ENCODE data around the gene ZNF304. TPM values are rescaled to one million over a fixed set of nuclear protein-coding genes. Genes with fewer than 3 reads are reported as not detected.

The ZNF304 gene
- total and polyA plus RNA-seq, 9 of the 15 experiments (the other 6 are each of a cell fraction or from before 2014, with no cell fraction given) = 0.82 to 5.5 (median 3.6) TPM

DNA sequence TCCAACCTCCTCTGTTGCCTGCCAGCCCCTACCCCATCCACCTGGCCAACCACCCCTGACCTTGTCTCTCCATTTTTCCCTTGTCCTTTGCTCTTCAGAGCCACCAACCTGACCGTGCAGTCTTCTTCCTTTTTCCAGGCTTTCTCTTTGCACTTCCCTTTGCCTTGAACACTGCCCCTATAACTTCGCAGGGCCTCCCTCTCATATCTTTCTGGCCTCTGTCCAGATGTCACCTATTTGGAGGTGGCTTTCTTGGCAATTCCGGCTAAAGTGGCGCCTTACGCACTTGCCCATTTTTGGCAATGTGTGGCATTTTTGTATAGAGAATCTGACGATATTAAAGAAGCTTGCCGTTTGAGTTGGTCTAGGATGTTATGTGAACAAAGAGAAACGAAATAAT is 30.0 kb upstream of the ZNF304 start:
- H3K9ac ChIP-seq (ENCODE audit: insufficient read depth in 1 of 2, low read depth in 2 of 2, low read length in 2 of 2) = peak overlapping the region; percentile 79 to 92
- intact Hi-C loops (cut with micrococcal nuclease) (no loop called here), in situ Hi-C loops (cut with MboI) (no loop called here)
- BruUV-seq (replicated peaks) = no TSS peak
- H3K36me3 ChIP-seq (ENCODE audit: control insufficient read depth, insufficient read depth, low read length) = peaks cover 24% of the 10 kb centered on the region; the same call in 2 of the 3 replicates
- WGBS (ENCODE audit: insufficient coverage, low coverage, missing lambda C conversion rate) = 36% methylated on average over 7 of the region's 8 CpGs
- peak overlapping the region; percentile 96 for H3K4me2 ChIP-seq (ENCODE audit: insufficient read depth, low read length)
- peaks cover 9 to 11% of the 10 kb centered on the region in 2 experiments; a peak in 4 of 5 replicates for H3K4me1 ChIP-seq (replicated peaks in 1 of 2; ENCODE audit: control insufficient read depth in 2 of 2, insufficient read depth in 2 of 2, low read length in 2 of 2)
- no peak for FAIRE-seq
- peaks cover 24% of the 10 kb centered on the region for H3K79me2 ChIP-seq (ENCODE audit: control insufficient read depth, insufficient read depth, low read length)
- TF ChIP-seq NFIC (IDR thresholded peaks at IDR 0.05) (peak; percentile 57), EGR1 (conservative IDR thresholded peaks at IDR 0.05) (no peak)
- H3K27me3 ChIP-seq (ENCODE audit: control insufficient read depth in 2 of 2, insufficient read depth in 2 of 2, low read length in 2 of 2) = peaks cover under 1 to 4% of the 10 kb centered on the region in 2 experiments; a peak in 2 of 5 replicates
- H2AFZ ChIP-seq (ENCODE audit: low read depth, low read length) = peak overlapping the region; percentile 83
- ChIA-PET CTCF (ENCODE audit: low intra/inter-chr PET ratio) (no interaction called here), POLR2A (interaction anchor here (0.6 to 1.2 kb wide), 3 partner anchors 11 to 325 kb away, joined by 3 to 4 read pairs (median 3); partner anchors contain the start of gene ZNF264)
- H3K9me1 ChIP-seq (ENCODE audit: control insufficient read depth, insufficient read depth, low read length) = no peaks in the 10 kb centered on the region
- H3K27ac ChIP-seq (ENCODE audit: extremely low read depth, low read depth, low read length) = peak overlapping the region; percentile 86; the same call in 2 of the 3 replicates
- H3K4me3 ChIP-seq = peak overlapping the region; percentile 82
- no peaks in the 10 kb centered on the region for H4K20me1 ChIP-seq (replicated peaks; ENCODE audit: control insufficient read depth, insufficient read depth, low read length)
- peak in 1 of 4 experiments; percentile 17 for DNase-seq (ENCODE audit: extremely low read depth in 1 of 4, low spot score in 3 of 4)
- ATAC-seq = peak; percentile 3; the same call in 2 of the 3 replicates
- H3K9me3 ChIP-seq (replicated peaks; ENCODE audit: control insufficient read depth, insufficient read depth, low read depth, low read length) = no peaks in the 10 kb centered on the region

DNA sequence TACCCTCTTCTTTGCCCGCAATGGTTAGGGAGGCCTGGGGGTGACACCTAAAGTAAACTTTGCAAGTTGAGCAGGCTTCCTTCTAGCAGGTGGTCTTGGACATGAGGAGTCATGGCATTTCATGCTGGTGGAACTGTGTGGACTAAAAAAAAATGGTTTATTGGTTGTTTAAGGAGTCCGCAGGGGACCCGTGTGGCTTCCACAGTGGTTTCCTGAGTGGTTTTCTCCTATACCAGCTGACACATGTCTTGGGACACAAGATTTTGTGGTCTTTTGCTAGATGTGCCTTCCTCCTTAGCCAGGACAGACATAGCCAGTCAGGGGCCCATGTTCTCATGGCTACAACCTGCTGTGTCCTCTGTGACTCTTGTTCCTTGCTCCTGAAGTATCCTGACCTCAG is 29.3 kb upstream of the ZNF304 start:
- Histone ChIP-seq H3K9me3 (replicated peaks; ENCODE audit: control insufficient read depth, insufficient read depth, low read depth, low read length) (no peaks in the 10 kb centered on the region), H3K4me1 (replicated peaks in 1 of 2; ENCODE audit: control insufficient read depth in 2 of 2, insufficient read depth in 2 of 2, low read length in 2 of 2) (peaks cover 9 to 11% of the 10 kb centered on the region in 2 experiments; a peak in 4 of 5 replicates), H3K4me2 (ENCODE audit: insufficient read depth, low read length) (peak overlapping the region; percentile 96), H3K9ac (ENCODE audit: insufficient read depth in 1 of 2, low read depth in 2 of 2, low read length in 2 of 2) (peak overlapping the region in 1 of 2 experiments; percentile 79; a peak in 2 of 4 replicates), H3K27me3 (ENCODE audit: control insufficient read depth in 2 of 2, insufficient read depth in 2 of 2, low read length in 2 of 2) (peaks cover 0 to 4% of the 10 kb centered on the region in 2 experiments; a peak in 1 of 5 replicates), H3K36me3 (ENCODE audit: control insufficient read depth, insufficient read depth, low read length) (peaks cover 29% of the 10 kb centered on the region; the same call in 2 of the 3 replicates), H3K79me2 (ENCODE audit: control insufficient read depth, insufficient read depth, low read length) (peaks cover 24% of the 10 kb centered on the region), H3K27ac (ENCODE audit: extremely low read depth, low read depth, low read length) (no peak overlapping the region), H3K9me1 (ENCODE audit: control insufficient read depth, insufficient read depth, low read length) (no peaks in the 10 kb centered on the region), H2AFZ (ENCODE audit: low read depth, low read length) (no peak overlapping the region), H4K20me1 (replicated peaks; ENCODE audit: control insufficient read depth, insufficient read depth, low read length) (no peaks in the 10 kb centered on the region), H3K4me3 (peak overlapping the region; percentile 82)
- FAIRE-seq = no peak
- ChIA-PET POLR2A (interaction anchor here (0.6 to 1.2 kb wide), 2 partner anchors 11 to 528 kb away, joined by 3 to 4 read pairs; no protein-coding TSS in a partner anchor), CTCF (ENCODE audit: low intra/inter-chr PET ratio) (no interaction called here)
- in situ Hi-C loops (cut with MboI) = no loop called here
- DNase-seq (ENCODE audit: extremely low read depth in 1 of 4, low spot score in 3 of 4) = no peak
- WGBS (ENCODE audit: insufficient coverage, low coverage, missing lambda C conversion rate) = 71% methylated on average over 3 of the region's 3 CpGs
- no TSS peak for BruUV-seq (replicated peaks)
- ATAC-seq = no peak
- no peak for TF ChIP-seq CHD2 (IDR thresholded peaks at IDR 0.05; ENCODE audit: low read depth, low read length)
- TF ChIP-seq IRF2 (CRISPR knock-in tag; IDR thresholded peaks at IDR 0.05) = no peak
- TF ChIP-seq JUN (IDR thresholded peaks at IDR 0.05; ENCODE audit: borderline replicate concordance, low read depth, low read length) = no peak
- no peak for TF ChIP-seq JUN (CRISPR knock-in tag; IDR thresholded peaks at IDR 0.05; ENCODE audit: borderline replicate concordance)
- no peak for TF ChIP-seq RBM34 (IDR thresholded peaks at IDR 0.05; ENCODE audit: borderline replicate concordance, insufficient read depth, low read length)
- TF ChIP-seq OTX1 (CRISPR knock-in tag; IDR thresholded peaks at IDR 0.05) = no peak
- TF ChIP-seq, protein P1, sequence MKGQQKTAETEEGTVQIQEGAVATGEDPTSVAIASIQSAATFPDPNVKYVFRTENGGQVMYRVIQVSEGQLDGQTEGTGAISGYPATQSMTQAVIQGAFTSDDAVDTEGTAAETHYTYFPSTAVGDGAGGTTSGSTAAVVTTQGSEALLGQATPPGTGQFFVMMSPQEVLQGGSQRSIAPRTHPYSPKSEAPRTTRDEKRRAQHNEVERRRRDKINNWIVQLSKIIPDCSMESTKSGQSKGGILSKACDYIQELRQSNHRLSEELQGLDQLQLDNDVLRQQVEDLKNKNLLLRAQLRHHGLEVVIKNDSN (CRISPR knock-in tag; IDR thresholded peaks at IDR 0.05) = no peak
- TF ChIP-seq RAD51 (IDR thresholded peaks at IDR 0.05; ENCODE audit: borderline replicate concordance, low read depth) = no peak
- intact Hi-C loops (cut with micrococcal nuclease) = no loop called here
